ENCODE data around the gene CHMP2A.

DNA sequence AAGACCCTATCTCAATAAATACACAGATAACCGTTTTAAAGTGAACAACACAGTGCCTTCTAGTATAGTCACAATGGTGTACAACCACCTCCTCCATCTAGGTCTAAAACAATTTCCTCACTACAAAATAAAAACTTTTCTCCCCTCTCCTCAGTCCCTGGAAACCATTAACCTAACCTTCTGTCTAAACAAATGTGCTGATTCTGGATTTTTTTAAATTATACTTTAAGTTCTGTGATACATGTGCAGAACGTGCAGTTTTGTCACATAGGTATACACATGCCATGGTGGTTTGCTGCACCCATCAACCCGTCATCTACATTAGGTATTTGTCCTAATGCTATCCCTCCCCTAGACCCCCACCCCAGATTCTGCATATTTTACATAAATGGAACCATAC lies 25.5 kb downstream of the CHMP2A start:
- TF ChIP-seq, protein P1, sequence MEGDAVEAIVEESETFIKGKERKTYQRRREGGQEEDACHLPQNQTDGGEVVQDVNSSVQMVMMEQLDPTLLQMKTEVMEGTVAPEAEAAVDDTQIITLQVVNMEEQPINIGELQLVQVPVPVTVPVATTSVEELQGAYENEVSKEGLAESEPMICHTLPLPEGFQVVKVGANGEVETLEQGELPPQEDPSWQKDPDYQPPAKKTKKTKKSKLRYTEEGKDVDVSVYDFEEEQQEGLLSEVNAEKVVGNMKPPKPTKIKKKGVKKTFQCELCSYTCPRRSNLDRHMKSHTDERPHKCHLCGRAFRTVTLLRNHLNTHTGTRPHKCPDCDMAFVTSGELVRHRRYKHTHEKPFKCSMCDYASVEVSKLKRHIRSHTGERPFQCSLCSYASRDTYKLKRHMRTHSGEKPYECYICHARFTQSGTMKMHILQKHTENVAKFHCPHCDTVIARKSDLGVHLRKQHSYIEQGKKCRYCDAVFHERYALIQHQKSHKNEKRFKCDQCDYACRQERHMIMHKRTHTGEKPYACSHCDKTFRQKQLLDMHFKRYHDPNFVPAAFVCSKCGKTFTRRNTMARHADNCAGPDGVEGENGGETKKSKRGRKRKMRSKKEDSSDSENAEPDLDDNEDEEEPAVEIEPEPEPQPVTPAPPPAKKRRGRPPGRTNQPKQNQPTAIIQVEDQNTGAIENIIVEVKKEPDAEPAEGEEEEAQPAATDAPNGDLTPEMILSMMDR (IDR thresholded peaks at IDR 0.05), result no peak
- no peak for TF ChIP-seq POLR2AphosphoS5 (IDR thresholded peaks at IDR 0.05)
- TF ChIP-seq POLR2A (IDR thresholded peaks at IDR 0.05), result no peak

Measured in breast epithelium (tissue), 3 donors.